Activated CD4-positive, CD25-positive, alpha-beta regulatory T cell treated with anti-CD3 and anti-CD28 coated beads, Interleukin-2, amount 50 U/mL, for 16 hours (primary cell): ENCODE data around the gene VPS51.

Source experiments
- DNase-seq: peaks from one replicate; pipeline ENCODE4 v3.0.0-alpha.2; 2020; ENCODE audit warnings: low read depth, low spot score

Gene VPS51

DNA sequence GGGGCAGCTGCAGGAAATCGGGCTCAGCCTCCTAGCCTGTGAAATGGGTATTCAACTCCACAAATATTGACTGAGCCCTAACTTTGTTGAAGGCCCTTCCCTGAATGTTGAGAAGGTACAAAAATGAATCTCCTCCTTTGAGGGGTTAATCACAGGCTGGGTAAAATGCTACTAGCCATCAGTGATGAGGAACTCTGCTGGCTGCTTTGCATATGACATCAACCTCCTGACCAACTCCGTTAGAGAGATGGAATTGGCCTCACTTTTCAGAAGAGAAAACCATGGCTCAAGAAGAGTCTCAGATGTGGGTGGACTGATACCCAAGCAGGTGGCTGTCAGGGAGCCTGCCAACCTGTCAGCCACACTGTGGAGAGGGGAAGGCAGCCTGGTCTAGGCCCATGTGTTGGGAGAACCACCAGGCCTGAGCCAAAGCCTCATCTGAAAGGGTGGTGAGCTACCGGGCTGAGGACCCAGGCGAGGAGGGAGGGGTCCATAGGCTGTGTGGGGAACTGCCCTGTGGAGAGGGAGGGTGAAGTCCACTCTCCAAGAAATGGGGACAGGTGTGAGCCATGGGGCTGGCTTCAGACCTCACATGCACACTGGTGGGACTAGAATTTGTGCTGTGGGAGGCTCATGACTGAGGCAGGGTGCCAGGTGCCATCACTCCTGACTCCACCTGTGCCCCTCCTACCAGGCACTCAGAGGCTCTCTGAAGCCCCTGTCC is 23.9 kb upstream of the VPS51 start:
- DNase-seq = no peak

DNA sequence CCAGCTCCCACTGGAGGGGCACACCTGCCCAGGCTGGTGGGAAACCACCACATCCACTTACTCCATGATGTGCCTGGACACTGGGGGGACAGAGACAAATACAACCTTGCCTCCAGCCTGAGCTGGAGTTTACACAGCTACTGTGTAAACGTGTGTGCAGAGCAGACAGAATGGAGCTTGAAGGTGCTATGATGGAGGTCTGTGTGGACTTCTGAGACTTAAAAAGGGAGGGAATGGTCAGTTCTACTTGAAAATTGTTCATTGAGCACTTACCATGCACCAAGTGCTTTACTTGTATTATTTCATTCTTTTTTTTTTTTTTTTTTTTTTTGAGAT is 23.4 kb upstream of the VPS51 start:
- DNase-seq = no peak

DNA sequence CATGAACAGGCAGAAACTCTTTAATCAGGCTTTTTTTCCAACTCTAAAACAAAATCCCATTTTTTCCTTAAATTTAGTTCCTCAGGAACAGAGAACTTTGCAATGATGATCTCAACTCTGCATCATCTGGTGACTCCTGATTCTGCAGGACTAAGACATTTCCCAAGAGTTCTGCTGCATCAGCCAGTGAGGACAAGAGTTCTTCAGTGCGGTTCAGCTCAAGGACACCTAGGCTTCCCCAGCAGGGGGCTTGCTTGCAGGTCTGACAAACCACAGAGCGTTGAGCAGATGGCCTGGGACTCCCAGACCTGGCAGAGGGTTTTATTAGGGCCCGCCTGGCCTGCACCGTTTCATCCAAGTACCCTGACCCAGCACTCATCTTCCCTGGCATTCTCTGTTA is 18.6 kb upstream of the VPS51 start:
- DNase-seq = no peak

DNA sequence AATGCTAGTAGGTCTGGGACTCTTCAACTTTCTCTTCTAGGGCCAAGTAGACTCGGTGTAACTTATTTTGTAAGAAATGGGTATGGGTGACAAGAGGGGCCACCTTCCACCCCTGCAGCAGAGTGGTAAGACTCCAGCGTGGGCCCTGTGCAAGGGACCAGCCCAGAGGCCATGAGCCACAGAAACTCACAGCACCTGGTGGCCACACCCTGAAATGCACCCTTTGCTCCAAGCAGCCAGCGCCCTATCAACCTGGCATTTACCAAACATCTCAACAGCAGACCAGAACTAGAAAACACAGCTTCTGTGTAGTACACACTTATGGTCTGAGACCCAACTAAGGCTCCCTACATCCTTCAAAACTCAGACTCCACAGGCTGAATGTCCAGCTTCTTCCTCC is 17.9 kb upstream of the VPS51 start:
- DNase-seq = peak; percentile 39

DNA sequence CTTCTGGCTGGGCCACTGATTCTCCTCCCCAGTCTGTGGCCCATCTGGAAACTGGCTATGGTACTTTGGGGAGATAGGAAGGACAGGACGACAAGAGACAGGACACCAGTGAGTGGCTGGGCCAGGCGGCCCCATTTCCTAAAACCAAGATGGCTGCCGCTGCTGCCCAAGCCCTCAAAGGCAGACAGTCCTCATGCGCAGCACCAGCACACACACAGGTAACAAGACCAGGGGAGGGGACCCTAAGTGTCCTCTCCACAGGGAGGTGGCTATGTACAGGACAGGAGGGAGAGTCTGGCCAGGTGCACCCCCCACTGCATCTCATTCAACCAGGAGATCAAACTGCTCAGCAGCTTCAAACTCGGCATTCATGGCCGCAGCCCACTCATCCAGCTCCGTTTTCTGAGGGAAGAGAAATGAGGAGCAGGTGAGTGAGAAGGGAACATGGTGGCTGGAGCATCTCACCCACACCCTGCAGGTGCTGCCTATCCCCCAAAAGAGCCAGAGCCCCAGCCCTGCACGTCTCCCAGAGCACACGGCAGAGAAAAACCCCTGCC is 17.1 kb upstream of the VPS51 start:
- no peak for DNase-seq

DNA sequence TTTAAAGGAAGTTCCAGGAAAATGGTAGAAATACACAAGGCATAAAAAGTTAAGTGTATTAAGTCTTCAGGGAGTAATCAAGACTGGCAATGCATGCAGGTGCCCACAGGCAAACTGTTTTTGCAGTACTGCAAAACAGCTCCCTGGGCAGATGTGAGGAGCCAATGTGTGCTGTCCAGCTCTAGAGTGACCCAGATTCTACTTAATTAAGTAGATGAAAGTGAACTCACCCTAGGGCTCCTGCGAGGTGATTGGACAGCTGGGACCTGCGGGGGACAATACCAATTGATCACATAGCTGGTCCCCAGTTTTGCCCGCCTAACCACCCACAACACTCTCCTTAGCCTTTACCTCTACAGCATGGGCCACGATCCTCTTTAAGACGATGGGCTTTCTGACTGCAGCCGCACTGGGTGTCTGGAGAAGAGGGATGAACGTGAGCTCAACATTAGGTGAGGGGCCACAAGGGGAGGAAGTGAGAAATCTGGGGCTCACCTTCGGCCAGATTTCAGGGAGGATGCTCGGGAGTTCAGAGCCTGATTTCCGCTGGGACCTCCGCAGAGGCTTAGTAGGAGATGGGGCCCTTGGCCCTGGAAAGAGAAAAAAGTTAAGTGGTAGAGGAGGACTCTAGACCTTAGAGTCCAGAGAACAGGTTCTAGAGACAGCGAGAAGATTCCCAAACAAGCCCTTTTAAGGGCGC is 12.7 kb upstream of the VPS51 start:
- no peak for DNase-seq

DNA sequence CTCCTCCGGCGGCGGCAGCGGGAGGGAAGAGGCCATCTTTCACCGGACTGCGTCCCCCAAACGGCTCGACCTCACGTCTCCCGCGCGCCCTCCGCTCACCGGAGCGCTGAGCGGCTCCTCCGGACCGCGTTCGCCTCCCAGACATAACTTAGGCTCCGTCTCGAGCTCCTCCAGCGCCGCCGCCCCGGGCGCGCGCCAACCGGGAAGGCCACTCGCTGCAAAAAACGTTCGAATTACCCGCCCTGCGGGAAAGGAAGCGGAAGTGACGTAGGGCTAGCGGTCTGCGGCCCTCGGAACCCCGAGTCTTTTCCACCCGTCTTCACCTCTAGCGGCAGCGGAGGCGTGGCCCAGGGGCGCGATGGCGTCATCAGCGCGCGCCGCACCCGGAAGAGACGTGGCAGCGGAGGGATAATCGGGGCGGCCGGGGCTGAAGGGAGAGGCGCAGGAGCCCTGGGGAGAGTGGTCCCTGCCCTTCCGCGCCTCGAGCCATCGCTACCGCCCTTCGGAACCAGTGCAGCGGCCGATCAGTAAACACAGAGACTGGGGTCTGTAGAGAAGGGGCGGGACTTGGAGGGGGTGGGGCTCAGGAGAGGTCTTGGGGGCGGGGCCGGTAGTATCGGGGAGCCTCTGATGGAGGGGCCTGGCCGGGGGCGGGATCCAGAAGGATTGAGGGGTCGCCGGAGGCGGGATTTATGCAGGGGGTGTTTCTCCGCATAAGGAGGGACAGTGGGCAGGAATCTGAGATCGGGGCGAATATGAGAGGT is 12.0 kb upstream of the VPS51 start, which contains the start of the genes CDCA5 and ZFPL1:
Gene CDCA5 (minus strand): TSS at position 207 of the 764 bp plus-strand sequence. CDS start 62 bp downstream, at position 145.
Gene ZFPL1 (plus strand): TSS at position 389 of the 764 bp plus-strand sequence. CDS start 477 bp downstream, outside the sequence.
- peak; percentile 94 for DNase-seq

DNA sequence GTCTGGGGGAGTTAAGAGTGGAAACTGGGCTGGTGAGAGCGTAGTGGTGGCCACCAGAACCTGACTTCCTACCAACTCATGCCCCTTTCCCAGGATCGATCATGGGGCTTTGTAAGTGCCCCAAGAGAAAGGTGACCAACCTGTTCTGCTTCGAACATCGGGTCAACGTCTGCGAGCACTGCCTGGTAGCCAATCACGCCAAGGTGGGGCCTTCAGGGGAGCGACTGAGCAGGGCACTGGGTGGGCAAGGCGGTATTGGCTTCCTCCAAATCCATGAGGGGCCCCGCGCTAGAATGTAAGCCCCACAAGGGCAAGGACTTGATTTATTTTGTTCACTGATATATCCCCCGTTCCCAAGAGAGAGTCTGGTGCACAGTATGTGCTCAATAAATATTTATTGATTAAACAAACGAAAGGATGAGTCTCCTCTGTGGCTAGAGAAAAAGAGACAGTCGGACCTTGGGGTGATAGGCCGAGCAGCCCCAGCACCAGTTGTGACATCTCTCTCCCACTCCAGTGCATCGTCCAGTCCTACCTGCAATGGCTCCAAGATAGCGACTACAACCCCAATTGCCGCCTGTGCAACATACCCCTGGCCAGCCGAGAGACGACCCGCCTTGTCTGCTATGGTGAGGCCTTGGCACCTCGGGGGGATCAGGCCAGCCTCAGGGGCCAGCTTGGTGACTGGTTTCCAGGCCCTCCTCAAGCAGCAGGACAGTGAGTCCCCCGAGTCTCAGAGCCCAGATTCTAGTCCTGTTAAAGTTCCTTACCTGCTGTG is 11.2 kb upstream of the VPS51 start:
- no peak for DNase-seq

DNA sequence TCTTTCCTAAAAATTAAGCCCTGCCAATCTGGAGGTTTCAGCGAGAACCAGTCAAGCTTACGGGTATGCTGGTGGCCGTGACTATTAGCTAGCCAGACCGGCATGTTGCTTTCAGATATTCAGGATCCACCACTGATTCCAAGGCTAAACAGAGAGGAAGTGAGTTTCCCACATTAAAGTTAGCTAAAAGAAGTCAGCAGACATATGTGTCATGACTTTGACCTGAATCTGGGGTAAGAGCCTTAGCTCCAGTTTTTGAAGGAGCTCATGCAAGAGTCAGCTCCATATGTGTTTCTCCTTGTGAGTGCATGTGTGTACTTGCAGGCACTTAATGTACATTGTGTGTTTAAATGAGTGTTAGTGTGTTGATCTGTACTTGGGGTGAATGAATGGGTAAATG is 10.6 kb upstream of the VPS51 start:
- DNase-seq = no peak

DNA sequence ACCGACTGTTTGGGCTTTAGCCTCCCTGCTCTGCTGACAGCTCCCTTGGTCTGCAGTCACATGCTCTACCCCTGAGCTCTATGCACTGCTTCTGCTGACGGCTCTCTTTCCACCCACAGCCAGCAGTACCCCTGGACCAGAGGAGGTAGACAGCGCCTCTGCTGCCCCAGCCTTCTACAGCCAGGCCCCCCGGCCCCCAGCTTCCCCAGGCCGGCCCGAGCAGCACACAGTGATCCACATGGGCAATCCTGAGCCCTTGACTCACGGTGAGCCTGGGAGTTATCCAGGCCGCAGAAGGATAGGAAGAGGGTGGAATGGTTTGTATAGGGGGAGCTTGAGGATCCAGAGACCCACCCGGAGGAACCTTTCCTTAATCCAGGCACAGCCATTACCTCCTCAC is 9.2 kb upstream of the VPS51 start:
- no peak for DNase-seq

DNA sequence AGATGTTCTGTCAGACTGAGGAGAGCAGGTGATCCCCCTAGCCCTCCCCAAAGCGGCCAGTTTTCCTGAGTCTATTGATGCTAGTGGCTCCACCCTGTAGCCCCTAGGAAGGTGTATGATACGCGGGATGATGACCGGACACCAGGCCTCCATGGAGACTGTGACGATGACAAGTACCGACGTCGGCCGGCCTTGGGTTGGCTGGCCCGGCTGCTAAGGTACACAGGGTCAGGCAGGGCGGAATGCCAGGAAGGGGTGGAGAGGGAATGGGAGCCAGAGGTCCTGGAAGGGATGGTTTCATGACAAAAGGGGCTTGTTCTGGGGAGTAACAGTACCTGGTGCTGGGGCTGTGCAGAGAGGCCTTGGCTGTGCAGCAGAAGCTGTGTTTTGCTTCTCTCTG is 8.8 kb upstream of the VPS51 start:
- no peak for DNase-seq

DNA sequence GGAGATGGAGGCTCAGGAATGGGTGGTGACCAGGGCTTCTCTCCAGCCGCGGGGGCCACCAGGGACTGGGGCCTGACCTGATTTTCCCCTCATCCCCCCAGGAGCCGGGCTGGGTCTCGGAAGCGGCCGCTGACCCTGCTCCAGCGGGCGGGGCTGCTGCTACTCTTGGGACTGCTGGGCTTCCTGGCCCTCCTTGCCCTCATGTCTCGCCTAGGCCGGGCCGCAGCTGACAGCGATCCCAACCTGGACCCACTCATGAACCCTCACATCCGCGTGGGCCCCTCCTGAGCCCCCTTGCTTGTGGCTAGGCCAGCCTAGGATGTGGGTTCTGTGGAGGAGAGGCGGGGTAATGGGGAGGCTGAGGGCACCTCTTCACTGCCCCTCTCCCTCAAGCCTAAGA is 8.2 kb upstream of the VPS51 start:
- DNase-seq = no peak

DNA sequence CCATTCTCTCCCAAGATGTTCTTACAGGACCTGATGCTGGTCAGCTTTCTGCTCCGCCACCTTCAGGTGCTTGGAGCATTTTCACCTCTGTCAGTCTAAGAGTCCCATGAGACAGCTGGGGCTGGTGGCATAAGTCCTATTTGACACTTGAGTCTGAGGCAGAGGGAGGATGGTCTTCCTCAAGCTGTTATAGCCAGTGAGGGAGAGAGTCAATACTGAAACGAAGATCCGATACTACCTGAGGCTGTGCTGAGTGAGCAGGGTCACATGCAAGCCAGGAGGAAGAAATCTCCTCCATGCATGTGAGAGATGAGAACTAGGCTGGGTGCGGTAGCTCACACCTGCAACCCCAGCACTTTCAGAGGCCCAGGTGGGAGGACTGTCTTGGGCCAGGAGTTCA is 6.4 kb upstream of the VPS51 start:
- DNase-seq = no peak

DNA sequence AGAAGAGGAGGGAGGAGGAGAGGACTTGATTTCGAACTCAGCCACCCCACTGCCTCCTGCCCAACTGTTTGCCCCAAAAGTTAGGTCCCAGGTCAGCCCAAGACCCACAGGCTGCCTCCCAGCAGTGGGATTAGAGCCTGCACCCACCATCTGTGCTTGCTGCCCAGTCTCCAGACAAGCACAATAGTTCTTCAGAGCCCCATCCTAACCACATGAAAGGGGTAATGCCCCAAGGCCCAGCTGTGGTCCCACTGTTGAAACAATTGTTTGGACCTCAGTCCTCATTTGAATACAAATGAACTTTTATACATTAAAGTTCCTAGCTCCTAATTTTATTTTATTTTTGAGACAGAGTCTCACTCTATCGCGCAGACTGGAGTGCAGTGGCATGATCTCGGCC is 5.4 kb upstream of the VPS51 start:
- DNase-seq = no peak

DNA sequence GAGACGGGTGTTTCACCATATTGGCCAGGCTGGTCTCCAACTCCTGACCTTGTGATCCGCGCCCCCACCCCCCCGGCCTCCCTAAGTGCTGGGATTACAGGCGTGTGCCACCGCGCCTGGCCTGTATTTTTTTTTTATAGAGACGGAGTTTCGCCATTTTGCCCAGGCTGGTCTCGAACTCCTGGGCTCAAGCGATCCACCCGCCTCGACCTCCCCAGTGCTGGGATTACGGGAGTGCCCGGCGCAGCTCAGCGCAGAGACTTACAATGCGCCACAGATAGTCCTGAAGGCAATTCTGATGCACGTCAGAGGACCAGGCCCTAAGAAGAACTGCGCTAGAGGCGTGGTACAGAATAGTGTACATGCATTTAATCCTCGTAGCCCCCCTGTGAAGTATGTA is 587 bp upstream of the VPS51 start:
- DNase-seq = no peak

DNA sequence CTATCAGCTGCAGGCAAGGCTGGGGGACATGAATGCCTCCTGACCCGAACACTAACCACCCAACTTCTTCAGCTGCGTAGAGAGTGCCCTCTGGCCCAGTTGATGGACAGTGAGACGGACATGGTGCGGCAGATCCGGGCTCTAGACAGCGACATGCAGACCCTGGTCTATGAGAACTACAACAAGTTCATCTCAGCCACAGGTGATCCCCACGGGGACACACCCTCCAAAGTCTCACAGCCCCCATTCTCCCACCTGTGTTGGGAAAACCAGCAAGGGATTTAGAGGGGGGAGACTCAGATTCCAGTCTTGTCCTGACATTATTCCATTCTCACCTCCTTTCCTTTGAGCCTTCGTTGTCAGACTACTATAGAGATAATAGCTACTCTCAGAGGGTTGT is 912 bp downstream of the VPS51 start:
- no peak for DNase-seq

DNA sequence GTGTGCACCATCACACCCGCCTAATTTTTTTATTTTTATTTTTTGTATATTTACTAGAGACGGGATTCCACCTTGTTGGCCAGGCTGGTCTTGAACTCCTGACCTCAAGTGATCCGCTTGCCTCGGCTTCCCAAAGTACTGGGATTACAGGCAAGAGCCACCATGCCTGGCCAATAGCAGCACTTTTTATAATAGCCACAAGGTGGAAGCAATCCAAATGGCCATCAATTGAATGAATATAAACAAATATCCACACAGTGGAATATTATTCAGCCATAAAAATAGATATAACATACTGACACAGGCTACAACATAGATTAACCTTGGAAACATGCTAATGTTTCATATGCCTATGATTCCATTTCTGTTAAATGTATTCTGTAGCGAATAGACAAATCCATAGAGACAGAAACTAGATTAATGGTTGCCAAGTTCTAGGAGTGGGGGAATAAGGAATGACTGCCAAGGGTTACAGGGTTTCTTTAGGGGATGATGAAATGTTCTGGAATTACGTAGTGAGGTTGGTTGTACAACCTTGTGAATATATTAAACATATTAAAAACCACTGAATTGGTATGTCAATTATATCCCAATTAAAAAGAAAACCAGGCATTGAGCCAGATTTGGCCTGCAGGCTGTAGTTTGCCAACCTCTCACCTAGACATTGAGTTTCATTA is 4.8 kb downstream of the VPS51 start:
- DNase-seq = no peak

DNA sequence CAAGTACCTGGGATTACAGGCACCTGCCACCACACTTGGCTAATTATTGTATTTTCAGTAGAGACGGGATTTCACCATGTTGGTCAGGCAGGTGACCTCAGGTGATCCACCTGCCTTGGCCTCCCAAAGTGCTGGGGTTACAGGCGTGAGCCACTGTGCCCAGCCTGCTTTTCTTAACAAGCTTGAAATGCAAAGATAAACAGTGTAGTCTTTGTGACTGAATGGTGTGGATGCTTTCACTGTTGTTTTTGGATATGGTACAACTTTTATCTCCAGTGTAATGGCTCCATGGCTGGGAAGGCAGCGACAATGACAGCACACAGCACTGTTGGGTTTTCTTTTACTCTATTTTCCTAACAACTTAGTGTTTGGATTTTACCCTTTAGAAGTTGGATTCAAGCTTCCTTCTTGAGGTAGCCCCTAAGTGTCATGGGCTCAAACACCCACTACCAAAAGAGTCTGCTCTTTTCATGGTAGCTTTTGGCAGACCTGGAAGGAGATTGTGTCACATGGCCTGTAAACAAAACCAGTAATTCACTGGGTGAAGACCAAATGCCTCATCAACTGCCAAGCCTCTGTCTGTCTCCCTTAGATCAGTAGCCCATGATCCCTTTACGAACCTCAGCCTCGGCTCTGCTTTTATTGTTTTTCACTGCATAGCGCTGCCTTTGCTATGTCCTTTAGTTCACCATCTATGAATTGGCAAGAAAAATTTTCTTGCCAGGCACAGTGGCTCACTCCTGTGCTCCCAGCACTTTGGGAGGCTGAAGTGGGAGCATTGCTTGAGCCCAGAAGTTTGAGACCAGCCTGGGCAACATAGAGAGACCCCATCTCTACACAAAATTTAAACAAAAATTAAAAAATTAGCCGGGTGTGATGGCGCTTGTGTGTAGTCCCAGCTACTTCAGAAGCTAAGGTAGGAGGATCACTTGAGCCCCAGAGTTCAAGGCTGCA is 6.4 kb downstream of the VPS51 start:
- DNase-seq = no peak

DNA sequence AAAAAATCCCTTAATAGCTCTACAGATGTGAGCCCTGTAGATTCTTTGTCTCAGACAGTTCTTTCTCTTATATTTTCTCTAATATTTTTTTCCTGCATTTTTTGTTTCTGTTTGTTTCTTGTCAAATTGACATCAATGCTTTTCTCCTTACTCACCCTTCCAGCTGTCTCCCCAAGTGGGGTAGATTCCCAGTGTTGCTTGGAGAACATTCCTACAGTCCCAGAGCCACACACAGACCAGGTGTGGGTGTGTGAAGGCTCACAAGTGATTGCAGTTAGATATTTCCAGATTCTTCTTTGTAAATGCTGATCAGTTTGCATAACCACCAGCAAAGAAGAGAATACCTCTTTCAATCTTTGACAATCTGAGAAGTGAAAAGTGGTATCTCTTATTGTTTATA is 7.5 kb downstream of the VPS51 start:
- no peak for DNase-seq

DNA sequence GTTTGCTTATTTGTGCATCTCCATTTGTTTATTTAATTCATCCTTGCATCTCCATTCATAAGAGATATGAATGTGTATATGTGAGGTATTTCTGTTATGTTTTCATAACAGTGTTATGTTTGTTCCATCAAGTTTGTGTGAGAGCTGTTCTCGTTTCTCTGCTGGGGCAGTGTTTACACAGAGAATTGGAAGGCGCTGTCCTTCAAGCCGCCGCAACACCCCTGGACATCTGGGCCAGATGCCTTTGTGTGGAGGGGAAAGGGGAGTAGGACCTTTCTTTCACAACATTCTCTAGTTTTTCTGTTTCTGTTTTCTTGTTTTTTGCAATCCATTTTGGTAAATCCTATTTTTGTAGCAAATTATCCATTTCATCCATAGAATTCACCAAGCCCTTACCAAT is 8.6 kb downstream of the VPS51 start:
- DNase-seq = no peak
